GM18505 (cell line): ENCODE data around the gene FAM216A.

ENCODE experiments used
- ATAC-seq: cut with Tn5 transposase; IDR thresholded peaks from one replicate; pipeline ENCODE4 v1.9.1; 2021; ENCODE audit not compliant: unreplicated experiment
- POLR2A ChIP-seq: IDR thresholded peaks from 4 replicates; pipeline ENCODE4 v1.6.1; 2011; ENCODE audit warnings: borderline replicate concordance; ENCODE audit not compliant: insufficient read depth, insufficient read length; ENCODE audit errors: extremely low read depth

Gene FAM216A

DNA sequence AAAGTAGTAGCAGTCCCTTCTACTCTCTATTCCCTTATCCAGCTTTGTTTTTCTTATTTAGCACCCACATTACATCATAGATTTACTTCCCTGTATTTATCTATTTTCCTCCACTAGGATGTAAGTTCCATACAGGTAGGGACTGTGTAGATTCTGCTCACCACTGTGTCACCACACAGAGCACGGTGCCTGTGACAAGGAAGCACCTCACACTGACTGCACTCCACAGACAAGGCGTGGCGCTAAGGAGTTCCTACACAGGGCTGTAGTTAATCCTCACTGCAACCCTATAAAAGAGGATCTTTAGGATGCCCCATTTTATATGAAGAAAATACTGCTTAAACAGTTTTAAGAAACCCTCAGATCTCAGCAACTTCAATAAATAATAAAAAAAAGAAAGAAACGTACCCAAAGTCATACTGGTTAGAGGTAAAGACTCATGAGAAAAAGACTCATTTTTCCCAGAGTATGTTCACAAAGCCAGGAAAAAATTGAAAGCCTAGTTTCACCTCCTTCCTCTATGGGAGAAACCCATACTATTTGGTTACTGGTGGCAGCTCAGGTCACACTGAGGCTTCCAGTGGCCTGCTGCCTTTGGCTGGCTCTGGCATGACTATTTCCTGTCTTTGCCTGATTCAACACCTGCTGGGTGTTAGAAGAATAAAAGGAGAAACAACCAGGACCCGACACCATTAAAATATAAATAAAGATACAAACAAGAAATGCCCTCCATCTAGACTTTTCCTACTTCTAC is 70.4 kb downstream of the FAM216A start:
- no peak for ATAC-seq
- TF ChIP-seq POLR2A, result no peak
